ENCODE data around the gene GSDMA.

DNA sequence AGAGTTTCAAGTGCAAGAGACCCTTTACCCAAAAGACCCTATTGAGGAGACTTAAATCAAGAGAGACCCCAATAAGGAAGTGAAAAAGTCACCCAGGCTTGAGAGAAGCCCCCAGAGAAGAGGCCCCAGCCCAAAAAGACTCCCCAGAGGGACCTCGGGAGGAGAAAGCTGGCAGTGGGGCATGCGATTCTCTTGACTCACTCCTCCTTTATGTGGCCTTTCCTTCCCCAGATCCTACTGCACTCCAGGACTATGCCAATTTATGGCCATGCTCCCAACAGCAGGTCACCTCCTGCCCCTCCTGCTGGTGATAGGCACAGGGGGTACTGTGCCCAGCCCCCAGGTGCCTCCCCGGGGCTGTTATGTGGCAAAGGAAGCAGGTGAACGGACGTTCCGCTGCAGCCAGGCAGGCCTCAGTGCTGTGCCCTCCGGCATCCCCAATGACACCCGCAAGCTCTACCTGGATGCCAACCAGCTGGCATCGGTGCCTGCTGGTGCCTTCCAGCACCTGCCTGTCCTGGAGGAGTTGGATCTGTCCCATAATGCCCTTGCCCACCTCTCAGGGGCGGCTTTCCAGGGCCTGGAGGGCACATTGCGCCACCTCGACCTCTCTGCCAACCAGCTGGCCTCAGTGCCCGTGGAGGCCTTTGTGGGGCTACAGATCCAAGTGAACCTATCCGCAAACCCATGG lies 19.0 kb upstream of the GSDMA start:
- TF ChIP-seq, protein P1, sequence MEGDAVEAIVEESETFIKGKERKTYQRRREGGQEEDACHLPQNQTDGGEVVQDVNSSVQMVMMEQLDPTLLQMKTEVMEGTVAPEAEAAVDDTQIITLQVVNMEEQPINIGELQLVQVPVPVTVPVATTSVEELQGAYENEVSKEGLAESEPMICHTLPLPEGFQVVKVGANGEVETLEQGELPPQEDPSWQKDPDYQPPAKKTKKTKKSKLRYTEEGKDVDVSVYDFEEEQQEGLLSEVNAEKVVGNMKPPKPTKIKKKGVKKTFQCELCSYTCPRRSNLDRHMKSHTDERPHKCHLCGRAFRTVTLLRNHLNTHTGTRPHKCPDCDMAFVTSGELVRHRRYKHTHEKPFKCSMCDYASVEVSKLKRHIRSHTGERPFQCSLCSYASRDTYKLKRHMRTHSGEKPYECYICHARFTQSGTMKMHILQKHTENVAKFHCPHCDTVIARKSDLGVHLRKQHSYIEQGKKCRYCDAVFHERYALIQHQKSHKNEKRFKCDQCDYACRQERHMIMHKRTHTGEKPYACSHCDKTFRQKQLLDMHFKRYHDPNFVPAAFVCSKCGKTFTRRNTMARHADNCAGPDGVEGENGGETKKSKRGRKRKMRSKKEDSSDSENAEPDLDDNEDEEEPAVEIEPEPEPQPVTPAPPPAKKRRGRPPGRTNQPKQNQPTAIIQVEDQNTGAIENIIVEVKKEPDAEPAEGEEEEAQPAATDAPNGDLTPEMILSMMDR (IDR thresholded peaks at IDR 0.05; ENCODE audit: low read depth, low read length, missing input control), result no peak
- TF ChIP-seq GABPA (IDR thresholded peaks at IDR 0.05 in 1 of 2, conservative IDR thresholded peaks at IDR 0.05 in 1 of 2) (no peak), SP1 (IDR thresholded peaks at IDR 0.05) (peak; percentile 86)
- TF ChIP-seq, protein P2, sequence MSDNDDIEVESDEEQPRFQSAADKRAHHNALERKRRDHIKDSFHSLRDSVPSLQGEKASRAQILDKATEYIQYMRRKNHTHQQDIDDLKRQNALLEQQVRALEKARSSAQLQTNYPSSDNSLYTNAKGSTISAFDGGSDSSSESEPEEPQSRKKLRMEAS (IDR thresholded peaks at IDR 0.05), result peak; percentile 74
